ENCODE data around the gene YWHAH.
"Not testable (repeated sequence)": the region's sequence is repeated elsewhere in the genome, so short reads cannot be mapped to it uniquely, and the experiment has no call there.

YWHAH gene

GRCh38 chr22:31958625-31959239, 14.4 kb downstream of the YWHAH start:
- Histone ChIP-seq H3K9me3 (ENCODE audit: low read length) (peaks cover 2% of the 10 kb centered on the region), H3K4me1 (ENCODE audit: insufficient read depth, low read length) (peaks cover 3% of the 10 kb centered on the region), H2AFZ (ENCODE audit: low read depth, low read length) (no peak overlapping the region), H3K4me3 (ENCODE audit: low read length) (no peak overlapping the region), H3K27me3 (ENCODE audit: insufficient read depth, low read length) (no peaks in the 10 kb centered on the region), H3K36me3 (ENCODE audit: insufficient read depth, low read length) (peaks cover 42% of the 10 kb centered on the region)

- H2AFZ ChIP-seq (ENCODE audit: low read depth, low read length): no peak overlapping the region
- H3K4me3 ChIP-seq (ENCODE audit: low read length): no peak overlapping the region
- no peaks in the 10 kb centered on the region for H3K9me3 ChIP-seq (ENCODE audit: low read length)
- peaks cover 26% of the 10 kb centered on the region for H3K36me3 ChIP-seq (ENCODE audit: insufficient read depth, low read length)
- no peaks in the 10 kb centered on the region for H3K27me3 ChIP-seq (ENCODE audit: insufficient read depth, low read length)
- peaks cover 12% of the 10 kb centered on the region for H3K4me1 ChIP-seq (ENCODE audit: insufficient read depth, low read length)
These were observed 16.4 kb downstream of the YWHAH start for GRCh38 chr22:31960767-31961166.

- Histone ChIP-seq H3K4me1 (ENCODE audit: insufficient read depth, low read length) (peaks cover 12% of the 10 kb centered on the region), H2AFZ (ENCODE audit: low read depth, low read length) (no peak overlapping the region), H3K36me3 (ENCODE audit: insufficient read depth, low read length) (peaks cover 9% of the 10 kb centered on the region), H3K4me3 (ENCODE audit: low read length) (no peak overlapping the region), H3K9me3 (ENCODE audit: low read length) (no peaks in the 10 kb centered on the region), H3K27me3 (ENCODE audit: insufficient read depth, low read length) (no peaks in the 10 kb centered on the region)
These were observed 18.2 kb downstream of the YWHAH start for GRCh38 chr22:31962387-31963125.

- Histone ChIP-seq H2AFZ (ENCODE audit: low read depth, low read length) (no peak overlapping the region), H3K9me3 (ENCODE audit: low read length) (no peaks in the 10 kb centered on the region), H3K4me3 (ENCODE audit: low read length) (no peak overlapping the region), H3K27me3 (ENCODE audit: insufficient read depth, low read length) (no peaks in the 10 kb centered on the region), H3K36me3 (ENCODE audit: insufficient read depth, low read length) (no peaks in the 10 kb centered on the region), H3K4me1 (ENCODE audit: insufficient read depth, low read length) (peaks cover 15% of the 10 kb centered on the region)
These were observed 23.7 kb downstream of the YWHAH start for GRCh38 chr22:31968022-31968421.

GRCh38 chr22:31969789-31970489, 25.6 kb downstream of the YWHAH start:
- Histone ChIP-seq H3K27me3 (ENCODE audit: insufficient read depth, low read length) (no peaks in the 10 kb centered on the region), H3K4me3 (ENCODE audit: low read length) (peak overlapping the region; percentile 32), H3K36me3 (ENCODE audit: insufficient read depth, low read length) (no peaks in the 10 kb centered on the region), H2AFZ (ENCODE audit: low read depth, low read length) (peak overlapping the region; percentile 12), H3K4me1 (ENCODE audit: insufficient read depth, low read length) (peaks cover 4% of the 10 kb centered on the region), H3K9me3 (ENCODE audit: low read length) (no peaks in the 10 kb centered on the region)

DNA sequence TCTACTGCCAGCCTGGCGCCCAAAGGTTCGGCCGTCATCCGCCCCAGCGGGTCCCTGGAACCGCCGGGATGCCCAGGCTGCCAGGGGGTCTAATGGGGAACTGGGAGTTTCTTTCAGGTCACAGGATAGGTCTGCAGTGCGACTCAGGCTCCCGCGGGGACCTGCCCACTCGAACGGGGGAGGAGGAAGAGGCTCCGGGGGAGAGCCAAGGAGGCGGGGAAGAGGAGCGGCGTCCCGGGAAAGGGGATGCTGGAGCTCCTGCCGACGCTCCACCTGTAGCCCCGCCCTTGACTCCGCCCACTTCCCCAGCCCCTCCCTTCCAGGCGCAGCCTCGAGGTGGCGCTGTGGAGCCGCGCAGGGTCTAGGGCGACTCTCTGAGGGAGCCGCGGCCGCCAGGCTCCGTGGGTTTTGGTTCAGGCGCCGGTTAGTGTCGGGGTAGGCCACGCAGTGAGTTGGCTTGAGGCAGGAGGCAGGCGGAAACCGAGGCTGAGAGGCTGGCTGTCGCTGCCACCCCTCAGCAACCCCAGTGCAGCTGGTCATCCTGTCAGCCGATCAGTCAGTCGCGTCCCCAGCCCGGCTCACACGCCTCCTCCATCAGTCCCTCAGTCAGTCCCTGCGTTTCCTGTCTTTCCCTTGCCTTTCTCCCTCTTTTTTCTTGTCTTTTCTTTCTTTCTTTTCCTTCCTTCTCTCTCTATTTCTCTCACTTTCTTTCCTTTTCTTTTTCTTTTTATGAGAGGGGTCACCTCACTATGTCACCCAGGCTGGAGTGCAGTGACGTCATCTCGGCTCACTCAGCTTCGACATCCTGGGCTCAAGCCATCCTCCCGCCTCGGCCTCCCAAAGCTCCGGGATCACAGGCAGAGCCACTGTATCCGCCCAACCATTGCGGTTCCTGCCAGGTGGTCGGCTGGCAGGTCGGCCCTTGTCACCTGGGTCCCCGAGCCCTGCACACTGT, 26.4 kb downstream of the YWHAH start:
- peak overlapping the region; percentile 32 for H3K4me3 ChIP-seq (ENCODE audit: low read length)
- H3K27me3 ChIP-seq (ENCODE audit: insufficient read depth, low read length): no peaks in the 10 kb centered on the region
- peaks cover 4% of the 10 kb centered on the region for H3K4me1 ChIP-seq (ENCODE audit: insufficient read depth, low read length)
- H3K9me3 ChIP-seq (ENCODE audit: low read length): no peaks in the 10 kb centered on the region
- H2AFZ ChIP-seq (ENCODE audit: low read depth, low read length): peak overlapping the region; percentile 12
- H3K36me3 ChIP-seq (ENCODE audit: insufficient read depth, low read length): no peaks in the 10 kb centered on the region

GRCh38 chr22:31972180-31972579, 27.8 kb downstream of the YWHAH start:
- Histone ChIP-seq H3K36me3 (ENCODE audit: insufficient read depth, low read length) (no peaks in the 10 kb centered on the region), H3K9me3 (ENCODE audit: low read length) (no peaks in the 10 kb centered on the region), H3K4me1 (ENCODE audit: insufficient read depth, low read length) (peaks cover 4% of the 10 kb centered on the region), H2AFZ (ENCODE audit: low read depth, low read length) (no peak overlapping the region), H3K4me3 (ENCODE audit: low read length) (no peak overlapping the region), H3K27me3 (ENCODE audit: insufficient read depth, low read length) (no peaks in the 10 kb centered on the region)

DNA sequence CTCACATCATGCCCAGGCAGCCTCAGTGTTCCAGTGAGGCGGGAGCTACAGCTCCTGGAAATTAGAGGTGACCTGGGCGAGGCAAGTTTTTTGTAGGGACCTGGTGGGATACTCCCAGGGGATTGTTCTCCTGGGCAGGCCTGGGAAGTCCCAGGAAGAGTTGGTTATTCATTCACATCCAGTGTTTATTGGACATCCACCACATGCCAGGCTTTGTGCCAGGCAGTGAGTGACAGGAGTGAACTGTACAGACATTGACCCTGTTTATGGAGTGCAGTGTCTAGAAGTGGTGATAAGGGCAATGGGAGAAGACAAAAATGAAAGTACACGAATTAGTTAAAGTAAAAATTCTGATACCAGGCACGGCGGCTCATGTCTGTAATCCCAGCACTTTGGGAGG, 29.4 kb downstream of the YWHAH start:
- Histone ChIP-seq H3K4me3 (ENCODE audit: low read length) (no peak overlapping the region), H3K4me1 (ENCODE audit: insufficient read depth, low read length) (peaks cover 4% of the 10 kb centered on the region), H3K27me3 (ENCODE audit: insufficient read depth, low read length) (no peaks in the 10 kb centered on the region), H3K36me3 (ENCODE audit: insufficient read depth, low read length) (no peaks in the 10 kb centered on the region), H3K9me3 (ENCODE audit: low read length) (no peaks in the 10 kb centered on the region), H2AFZ (ENCODE audit: low read depth, low read length) (no peak overlapping the region)

DNA sequence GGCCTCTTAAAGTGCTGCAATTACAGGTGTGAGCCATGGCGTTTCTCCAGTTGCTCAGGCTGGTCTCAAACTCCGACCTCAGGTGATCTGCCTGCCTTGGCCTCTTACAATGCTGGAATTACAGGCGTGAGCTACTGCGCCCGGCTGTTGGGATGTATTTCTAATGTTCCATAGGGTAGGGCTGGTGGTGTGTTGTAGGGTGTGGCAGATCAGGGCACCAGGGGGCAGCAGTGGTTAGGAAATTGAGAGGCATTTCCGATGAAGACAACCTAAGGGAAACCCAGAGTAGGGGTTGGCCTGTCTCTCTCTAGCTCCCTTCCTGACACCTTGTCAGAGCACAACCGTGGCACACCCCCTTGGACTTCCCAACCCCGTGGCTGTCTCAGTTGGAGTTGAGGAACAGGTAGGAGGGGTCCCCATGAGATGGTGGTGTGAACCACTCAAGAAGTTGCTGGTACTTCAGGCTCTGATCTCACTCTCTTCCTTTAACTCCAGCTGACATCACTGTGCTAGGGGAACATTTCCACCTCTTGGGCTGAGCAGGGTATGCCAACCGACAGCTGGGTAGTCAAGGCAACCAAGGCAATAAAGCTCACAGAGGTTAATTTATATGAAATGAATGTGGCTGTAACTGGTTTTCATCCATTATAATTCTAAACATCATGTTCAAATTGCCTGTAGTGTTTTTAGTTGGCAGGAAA, 33.0 kb downstream of the YWHAH start:
- H3K27me3 ChIP-seq (ENCODE audit: insufficient read depth, low read length): no peaks in the 10 kb centered on the region
- H2AFZ ChIP-seq (ENCODE audit: low read depth, low read length): no peak overlapping the region
- no peaks in the 10 kb centered on the region for H3K36me3 ChIP-seq (ENCODE audit: insufficient read depth, low read length)
- no peaks in the 10 kb centered on the region for H3K9me3 ChIP-seq (ENCODE audit: low read length)
- no peak overlapping the region for H3K4me3 ChIP-seq (ENCODE audit: low read length)
- no peaks in the 10 kb centered on the region for H3K4me1 ChIP-seq (ENCODE audit: insufficient read depth, low read length)

DNA sequence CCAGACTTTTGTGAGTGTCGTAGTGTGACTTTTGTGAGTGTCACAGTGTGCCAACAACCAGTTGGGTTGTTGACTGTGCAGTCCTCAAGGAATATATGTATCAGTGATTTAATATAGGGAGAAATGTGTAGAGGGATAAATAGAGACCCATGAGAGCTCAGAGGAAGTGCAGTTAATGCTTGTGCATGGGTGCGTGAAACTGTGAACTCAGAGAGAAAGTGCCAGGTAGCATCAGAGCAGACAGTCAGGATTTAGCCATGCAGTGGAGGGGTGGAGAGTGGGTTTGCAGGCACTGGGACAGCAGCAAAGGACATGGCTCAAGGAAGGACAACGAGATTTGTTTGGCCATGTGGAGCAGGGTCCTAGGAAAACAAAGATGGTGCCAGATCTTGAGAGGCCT, 33.6 kb downstream of the YWHAH start:
- Histone ChIP-seq H2AFZ (ENCODE audit: low read depth, low read length) (no peak overlapping the region), H3K36me3 (ENCODE audit: insufficient read depth, low read length) (no peaks in the 10 kb centered on the region), H3K9me3 (ENCODE audit: low read length) (no peaks in the 10 kb centered on the region), H3K27me3 (ENCODE audit: insufficient read depth, low read length) (no peaks in the 10 kb centered on the region), H3K4me3 (ENCODE audit: low read length) (no peak overlapping the region), H3K4me1 (ENCODE audit: insufficient read depth, low read length) (no peaks in the 10 kb centered on the region)

GRCh38 chr22:31980628-31981027, 36.3 kb downstream of the YWHAH start:
- Histone ChIP-seq H3K4me1 (ENCODE audit: insufficient read depth, low read length) (no peaks in the 10 kb centered on the region), H2AFZ (ENCODE audit: low read depth, low read length) (no peak overlapping the region), H3K9me3 (ENCODE audit: low read length) (no peaks in the 10 kb centered on the region), H3K27me3 (ENCODE audit: insufficient read depth, low read length) (no peaks in the 10 kb centered on the region), H3K4me3 (ENCODE audit: low read length) (no peak overlapping the region), H3K36me3 (ENCODE audit: insufficient read depth, low read length) (no peaks in the 10 kb centered on the region)

- H3K27me3 ChIP-seq (ENCODE audit: insufficient read depth, low read length); H3K4me3 ChIP-seq (ENCODE audit: low read length); H2AFZ ChIP-seq (ENCODE audit: low read depth, low read length); H3K36me3 ChIP-seq (ENCODE audit: insufficient read depth, low read length); H3K4me1 ChIP-seq (ENCODE audit: insufficient read depth, low read length); H3K9me3 ChIP-seq (ENCODE audit: low read length): not testable (repeated sequence)
These were observed 37.6 kb downstream of the YWHAH start for GRCh38 chr22:31981976-31982375.
